Neural crest cell (in vitro differentiated cells): Measurements from ENCODE around the gene MUC21. TPM values are rescaled to one million over a fixed set of nuclear protein-coding genes. Genes with fewer than 3 reads are reported as not detected.
"Not testable (repeated sequence)": the region's sequence is repeated elsewhere in the genome, so short reads cannot be mapped to it uniquely, and the experiment has no call there.

Experiments used
- DNase-seq: peaks from one replicate; pipeline ENCODE4 v3.0.0; 2021; ENCODE audit warnings: low read depth, mixed read lengths, low spot score
- H3K27ac Mint-ChIP-seq: one replicate; pipeline ENCODE4 v1.8.0; 2021; ENCODE audit warnings: mild to moderate bottlenecking, mixed read lengths; ENCODE audit not compliant: unreplicated experiment
- H3K27me3 Mint-ChIP-seq: 2 replicates; pipeline ENCODE4 v1.8.0; 2021; ENCODE audit warnings: low read depth, mild to moderate bottlenecking, mixed read lengths
- H3K36me3 Mint-ChIP-seq: 2 replicates; pipeline ENCODE4 v1.8.0; 2021; ENCODE audit warnings: low read depth, mild to moderate bottlenecking, mixed read lengths
- H3K4me1 Mint-ChIP-seq: 2 replicates; pipeline ENCODE4 v1.8.0; 2021; ENCODE audit warnings: mixed read lengths
- H3K4me3 Mint-ChIP-seq: one replicate; pipeline ENCODE4 v1.8.0; 2021; ENCODE audit warnings: mild to moderate bottlenecking, mixed read lengths
- H3K9me3 Mint-ChIP-seq: 2 replicates; pipeline ENCODE4 v1.8.0; 2021; ENCODE audit warnings: mixed read lengths
- total RNA-seq: library from RNA; stranded (reverse); gene quantifications from 2 replicates; pipeline ENCODE4 v1.2.1, GENCODE V29; 2021
- TF ChIP-seq, protein P1 (sequence below): fragments of 200-600 bp; sonication (generic); conservative IDR thresholded peaks from 2 replicates; pipeline ENCODE4 v1.5.0; 2021; ENCODE audit warnings: antibody characterized with exemption, mild to moderate bottlenecking

Gene MUC21
- total RNA-seq, 1 donor from 2014 or later: not detected

- Mint-ChIP-seq H3K4me3 (no peak overlapping the region), H3K27me3 (peaks cover 10% of the 10 kb centered on the region), H3K9me3 (peaks cover 3% of the 10 kb centered on the region), H3K36me3 (no peaks in the 10 kb centered on the region), H3K27ac (no peak overlapping the region), H3K4me1 (no peaks in the 10 kb centered on the region)
- DNase-seq: no peak
- TF ChIP-seq, protein P1, sequence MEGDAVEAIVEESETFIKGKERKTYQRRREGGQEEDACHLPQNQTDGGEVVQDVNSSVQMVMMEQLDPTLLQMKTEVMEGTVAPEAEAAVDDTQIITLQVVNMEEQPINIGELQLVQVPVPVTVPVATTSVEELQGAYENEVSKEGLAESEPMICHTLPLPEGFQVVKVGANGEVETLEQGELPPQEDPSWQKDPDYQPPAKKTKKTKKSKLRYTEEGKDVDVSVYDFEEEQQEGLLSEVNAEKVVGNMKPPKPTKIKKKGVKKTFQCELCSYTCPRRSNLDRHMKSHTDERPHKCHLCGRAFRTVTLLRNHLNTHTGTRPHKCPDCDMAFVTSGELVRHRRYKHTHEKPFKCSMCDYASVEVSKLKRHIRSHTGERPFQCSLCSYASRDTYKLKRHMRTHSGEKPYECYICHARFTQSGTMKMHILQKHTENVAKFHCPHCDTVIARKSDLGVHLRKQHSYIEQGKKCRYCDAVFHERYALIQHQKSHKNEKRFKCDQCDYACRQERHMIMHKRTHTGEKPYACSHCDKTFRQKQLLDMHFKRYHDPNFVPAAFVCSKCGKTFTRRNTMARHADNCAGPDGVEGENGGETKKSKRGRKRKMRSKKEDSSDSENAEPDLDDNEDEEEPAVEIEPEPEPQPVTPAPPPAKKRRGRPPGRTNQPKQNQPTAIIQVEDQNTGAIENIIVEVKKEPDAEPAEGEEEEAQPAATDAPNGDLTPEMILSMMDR: no peak
Observed at GRCh38 chr6:31009731-31010130, 26.2 kb downstream of the MUC21 start.

GRCh38 chr6:31010393-31011060 lies 27.0 kb downstream of the MUC21 start, which contains the start of gene MUC22:
Gene MUC22 (plus strand): TSS chr6:31010474. CDS start chr6:31010707, 233 bp downstream.
- peaks cover 3% of the 10 kb centered on the region for H3K9me3 Mint-ChIP-seq
- no peak within 1 kb of the TSS for H3K4me3 Mint-ChIP-seq
- TF ChIP-seq, protein P1: no peak
- H3K27me3 Mint-ChIP-seq: peaks cover 10% of the 10 kb centered on the region
- H3K4me1 Mint-ChIP-seq: no peaks in the 10 kb centered on the region
- H3K36me3 Mint-ChIP-seq: no peaks in the 10 kb centered on the region
- H3K27ac Mint-ChIP-seq: no peak within 1 kb of the TSS
- no peak for DNase-seq

DNA sequence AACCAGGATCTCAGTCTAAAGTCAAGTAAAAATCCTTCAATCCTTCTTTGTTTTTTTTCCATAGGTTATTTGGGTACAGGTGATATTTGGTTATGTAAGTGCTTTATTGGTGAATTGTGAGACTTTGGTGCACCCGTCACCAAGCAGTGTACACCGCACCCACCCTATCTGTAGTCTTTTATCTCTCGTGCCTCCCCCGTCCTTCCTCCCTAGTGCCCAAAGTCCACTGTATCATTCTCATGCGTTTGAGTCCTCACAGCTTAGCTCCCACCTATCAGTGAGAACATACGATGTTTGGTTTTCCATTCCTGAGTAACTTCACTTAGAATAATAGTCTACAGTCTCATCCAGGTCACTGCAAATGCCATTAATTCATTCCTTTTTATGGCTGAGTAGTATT lies 27.6 kb downstream of the MUC21 start:
- Mint-ChIP-seq H3K4me1 (no peaks in the 10 kb centered on the region), H3K36me3 (no peaks in the 10 kb centered on the region), H3K4me3 (no peak overlapping the region), H3K9me3 (peaks cover 8% of the 10 kb centered on the region), H3K27me3 (peaks cover 10% of the 10 kb centered on the region), H3K27ac (no peak overlapping the region)
- no peak for DNase-seq
- TF ChIP-seq, protein P1: no peak

DNA sequence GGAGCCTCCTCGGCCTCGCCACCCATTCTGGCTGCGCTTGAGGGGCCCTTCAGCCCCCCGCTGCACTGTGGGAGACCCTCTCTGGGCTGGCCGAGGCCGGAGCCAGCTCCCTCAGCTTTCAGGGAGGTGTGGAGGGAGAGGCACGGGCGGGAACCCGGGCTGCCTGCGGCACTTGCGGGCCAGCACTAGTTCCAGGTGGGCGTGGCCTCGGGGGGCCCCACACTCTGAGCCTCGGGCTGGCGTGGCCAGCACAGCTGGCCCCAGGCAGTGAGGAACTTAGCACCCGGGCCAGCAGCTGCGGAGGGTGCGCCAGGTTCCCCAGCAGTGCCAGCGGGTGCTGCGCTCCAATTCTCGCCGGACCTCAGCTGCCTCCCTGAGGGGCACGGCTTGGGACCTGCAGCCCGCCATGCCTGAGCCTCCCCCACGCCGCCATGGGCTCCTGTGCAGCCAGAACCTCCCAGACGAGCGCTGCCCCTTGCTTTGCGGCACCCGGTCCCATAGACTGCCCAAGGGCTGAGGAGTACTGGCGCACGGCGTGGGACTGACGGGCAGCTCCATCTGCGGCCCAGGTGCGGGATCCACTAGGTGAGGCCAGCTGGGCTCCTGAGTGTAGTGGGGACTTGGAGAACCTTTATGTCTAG lies 33.3 kb downstream of the MUC21 start:
- TF ChIP-seq, protein P1: no peak
- Mint-ChIP-seq H3K9me3 (peaks cover 12% of the 10 kb centered on the region), H3K4me1 (peaks cover 5% of the 10 kb centered on the region), H3K4me3 (no peak overlapping the region), H3K27me3 (peaks cover 4% of the 10 kb centered on the region), H3K27ac (no peak overlapping the region), H3K36me3 (no peaks in the 10 kb centered on the region)
- no peak for DNase-seq

DNA sequence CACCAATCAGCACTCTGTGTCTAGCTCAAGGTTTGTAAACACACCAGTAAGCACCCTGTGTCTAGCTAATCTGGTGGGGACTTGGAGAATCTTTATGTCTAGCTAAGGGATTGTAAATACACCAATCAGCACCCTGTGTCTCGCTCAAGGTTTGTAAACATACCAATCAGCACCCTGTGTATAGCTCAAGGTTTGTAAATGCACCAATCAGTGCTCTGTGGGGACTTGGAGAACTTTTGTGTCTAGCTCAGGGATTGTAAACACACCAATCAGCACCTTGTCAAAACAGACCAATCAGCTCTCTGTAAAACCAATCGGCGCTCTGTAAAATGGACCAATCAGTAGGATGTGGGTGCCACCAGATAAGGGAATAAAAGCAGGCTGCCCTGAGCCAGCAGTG lies 33.9 kb downstream of the MUC21 start:
- not testable (repeated sequence) for H3K27me3 Mint-ChIP-seq, H3K4me1 Mint-ChIP-seq, H3K4me3 Mint-ChIP-seq, DNase-seq, H3K27ac Mint-ChIP-seq, H3K36me3 Mint-ChIP-seq
- peaks cover 14% of the 10 kb centered on the region for H3K9me3 Mint-ChIP-seq

DNA sequence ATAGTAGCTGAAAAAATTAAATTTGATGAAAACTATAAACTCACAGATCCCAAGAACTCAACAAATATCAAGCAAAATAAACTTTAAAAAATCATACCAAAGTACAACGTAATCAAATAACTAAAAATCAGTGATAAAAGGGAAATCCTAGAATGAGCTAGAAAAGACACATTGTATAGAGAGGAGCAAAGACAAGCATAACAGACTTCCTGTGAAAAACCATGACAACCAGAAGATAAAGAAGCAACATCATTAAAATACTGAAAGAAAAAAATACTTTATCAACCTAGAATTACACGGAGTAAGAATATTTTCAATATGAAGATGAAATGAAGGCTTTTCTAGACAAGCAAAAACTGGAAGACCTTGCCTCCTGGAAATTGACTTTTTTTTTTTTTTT lies 36.5 kb downstream of the MUC21 start:
- TF ChIP-seq, protein P1: no peak
- no peak for DNase-seq
- Mint-ChIP-seq H3K27me3 (no peaks in the 10 kb centered on the region), H3K4me3 (no peak overlapping the region), H3K36me3 (no peaks in the 10 kb centered on the region), H3K27ac (no peak overlapping the region), H3K9me3 (peaks cover 12% of the 10 kb centered on the region), H3K4me1 (peaks cover 5% of the 10 kb centered on the region)

- not testable (repeated sequence) for H3K27me3 Mint-ChIP-seq, DNase-seq
Observed at GRCh38 chr6:31020631-31021255, 37.2 kb downstream of the MUC21 start.

GRCh38 chr6:31021705-31022531 lies 38.4 kb downstream of the MUC21 start:
- H3K4me3 Mint-ChIP-seq, H3K27ac Mint-ChIP-seq, DNase-seq, H3K9me3 Mint-ChIP-seq, H3K4me1 Mint-ChIP-seq, H3K27me3 Mint-ChIP-seq, H3K36me3 Mint-ChIP-seq: not testable (repeated sequence)

More at GRCh38 chr6:31020631-31021255, 37.2 kb downstream of the MUC21 start:
- not testable (repeated sequence) for H3K4me3 Mint-ChIP-seq, H3K36me3 Mint-ChIP-seq, H3K4me1 Mint-ChIP-seq, H3K27ac Mint-ChIP-seq
- peaks cover 11% of the 10 kb centered on the region for H3K9me3 Mint-ChIP-seq
